ENCODE data around the gene PREP.

DNA sequence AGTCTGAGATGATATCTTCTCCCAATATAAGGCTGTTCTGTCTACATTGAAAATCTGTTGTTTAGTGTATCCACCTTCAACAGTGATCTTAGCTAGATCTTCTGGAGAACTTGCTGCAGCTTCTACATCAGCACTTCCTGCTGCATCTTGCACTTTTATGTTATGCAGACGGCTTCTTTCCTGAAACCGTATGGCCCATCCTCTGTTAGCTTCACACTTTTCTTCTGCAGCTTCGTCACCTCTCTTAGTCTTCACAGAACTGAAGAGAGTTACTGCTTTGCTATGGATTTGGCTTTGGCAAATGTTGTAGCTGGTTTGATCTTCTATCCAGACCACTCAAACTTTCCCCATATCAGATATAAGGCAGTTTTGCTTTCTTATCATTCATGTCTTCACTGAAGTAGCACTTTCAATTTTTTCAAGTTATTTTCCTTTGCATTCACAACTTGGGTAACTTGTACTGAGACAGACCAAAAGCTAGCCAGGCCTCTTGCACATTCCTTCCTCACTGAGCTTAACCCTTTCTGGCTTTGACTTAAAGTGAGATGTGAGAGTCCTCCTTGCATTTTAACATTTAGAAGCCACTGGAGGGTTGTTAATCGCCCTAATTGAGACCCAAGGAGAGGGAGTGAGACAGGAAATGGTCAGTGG lies 110.1 kb downstream of the PREP start:
- TF ChIP-seq CTCF (IDR thresholded peaks at IDR 0.05) (no peak), POLR2A (IDR thresholded peaks at IDR 0.05) (no peak)

All from testis (tissue), 2 donors.